OCI-LY1 (cell line): ENCODE measurements around the gene FNBP1.

Experiments used
- H2AFZ ChIP-seq: fragments of 200-600 bp; sonication (generic), shearing (Covaris generic); 2 replicates; pipeline ENCODE4 v1.6.0; 2014; ENCODE audit warnings: antibody characterized with exemption, mild to moderate bottlenecking, low read length
- H3F3A ChIP-seq: fragments of 200-600 bp; sonication (generic), shearing (Covaris generic); 2 replicates; pipeline ENCODE4 v1.6.0; 2014; ENCODE audit warnings: mild to moderate bottlenecking, antibody characterized with exemption, low read length, moderate library complexity; ENCODE audit not compliant: insufficient read depth
- H3K27ac ChIP-seq: fragments of 200-600 bp; sonication (generic); 2 replicates; pipeline ENCODE4 v1.5.1; 2014; ENCODE audit warnings: low read length, mixed run types, mild to moderate bottlenecking, low read depth; ENCODE audit not compliant: poor library complexity, severe bottlenecking
- H3K27me3 ChIP-seq: fragments of 200-600 bp; sonication (generic); 2 replicates; pipeline ENCODE4 v1.6.0; 2014; ENCODE audit warnings: antibody characterized with exemption, mild to moderate bottlenecking, low read length, moderate library complexity; ENCODE audit not compliant: insufficient read depth
- H3K36me3 ChIP-seq: fragments of 200-600 bp; sonication (generic); 2 replicates; pipeline ENCODE4 v1.6.1; 2014; ENCODE audit warnings: mild to moderate bottlenecking, antibody characterized with exemption, low read length, moderate library complexity, mixed read lengths; ENCODE audit not compliant: insufficient read depth
- H3K4me1 ChIP-seq: fragments of 200-600 bp; sonication (generic); 2 replicates; pipeline ENCODE4 v1.5.1; 2014; ENCODE audit warnings: mild to moderate bottlenecking, low read length, moderate library complexity; ENCODE audit not compliant: insufficient read depth, severe bottlenecking
- H3K4me2 ChIP-seq: fragments of 200-600 bp; sonication (generic), shearing (Covaris generic); 2 replicates; pipeline ENCODE4 v1.6.1; 2014; ENCODE audit warnings: low read length
- H3K4me3 ChIP-seq: fragments of 200-600 bp; sonication (generic); 2 replicates; pipeline ENCODE4 v1.5.1; 2014; ENCODE audit warnings: low read length, low read depth, mild to moderate bottlenecking, mixed read lengths; ENCODE audit not compliant: poor library complexity, severe bottlenecking
- H3K79me2 ChIP-seq: fragments of 200-600 bp; shearing (Covaris generic); 2 replicates; pipeline ENCODE4 v1.6.1; 2016; ENCODE audit warnings: mixed run types, low read length, mixed read lengths; ENCODE audit not compliant: insufficient read depth
- H3K9ac ChIP-seq: fragments of 200-600 bp; sonication (generic), shearing (Covaris generic); 2 replicates; pipeline ENCODE4 v1.6.1; 2014; ENCODE audit warnings: mild to moderate bottlenecking, low read length, mixed read lengths
- H3K9me2 ChIP-seq: fragments of 200-600 bp; sonication (generic), shearing (Covaris generic); 2 replicates; pipeline ENCODE4 v1.6.1; 2014; ENCODE audit warnings: low read depth, mild to moderate bottlenecking, low read length, mixed read lengths
- H3K9me3 ChIP-seq: fragments of 200-600 bp; shearing (Covaris generic); 2 replicates; pipeline ENCODE4 v1.6.1; 2014; ENCODE audit warnings: low read length, mixed read lengths
- H4K20me1 ChIP-seq: fragments of 200-600 bp; sonication (generic), shearing (Covaris generic); 2 replicates; pipeline ENCODE4 v1.6.0; 2016; ENCODE audit warnings: mild to moderate bottlenecking, low read length; ENCODE audit not compliant: insufficient read depth
- EZH2 ChIP-seq: fragments of 200-600 bp; sonication (generic), shearing (Covaris generic); IDR thresholded peaks from 2 replicates; pipeline ENCODE4 v1.8.0; 2017; ENCODE audit warnings: borderline replicate concordance, mixed run types, mild to moderate bottlenecking, antibody characterized with exemption, low read length, moderate library complexity, mixed read lengths
- TF ChIP-seq, protein P1 (sequence below): fragments of 200-600 bp; sonication (generic), shearing (Covaris generic); IDR thresholded peaks from 2 replicates; pipeline ENCODE4 v1.5.1; 2017; ENCODE audit warnings: mild to moderate bottlenecking, antibody characterized with exemption, low read length, moderate library complexity, mixed read lengths

The FNBP1 gene

GRCh38 chr9:129878291-129878690 is 164.7 kb downstream of the FNBP1 start:
- Histone ChIP-seq H3K9ac (no peak overlapping the region), H3K4me1 (no peaks in the 10 kb centered on the region), H3K4me3 (no peak overlapping the region), H3K27ac (no peak overlapping the region), H2AFZ (no peak overlapping the region), H3K4me2 (no peak overlapping the region), H4K20me1 (no peaks in the 10 kb centered on the region), H3K79me2 (no peaks in the 10 kb centered on the region), H3K36me3 (no peaks in the 10 kb centered on the region), H3K27me3 (no peaks in the 10 kb centered on the region), H3K9me2 (no peaks in the 10 kb centered on the region), H3K9me3 (no peaks in the 10 kb centered on the region), H3F3A (no peaks in the 10 kb centered on the region)
- TF ChIP-seq, protein P1, sequence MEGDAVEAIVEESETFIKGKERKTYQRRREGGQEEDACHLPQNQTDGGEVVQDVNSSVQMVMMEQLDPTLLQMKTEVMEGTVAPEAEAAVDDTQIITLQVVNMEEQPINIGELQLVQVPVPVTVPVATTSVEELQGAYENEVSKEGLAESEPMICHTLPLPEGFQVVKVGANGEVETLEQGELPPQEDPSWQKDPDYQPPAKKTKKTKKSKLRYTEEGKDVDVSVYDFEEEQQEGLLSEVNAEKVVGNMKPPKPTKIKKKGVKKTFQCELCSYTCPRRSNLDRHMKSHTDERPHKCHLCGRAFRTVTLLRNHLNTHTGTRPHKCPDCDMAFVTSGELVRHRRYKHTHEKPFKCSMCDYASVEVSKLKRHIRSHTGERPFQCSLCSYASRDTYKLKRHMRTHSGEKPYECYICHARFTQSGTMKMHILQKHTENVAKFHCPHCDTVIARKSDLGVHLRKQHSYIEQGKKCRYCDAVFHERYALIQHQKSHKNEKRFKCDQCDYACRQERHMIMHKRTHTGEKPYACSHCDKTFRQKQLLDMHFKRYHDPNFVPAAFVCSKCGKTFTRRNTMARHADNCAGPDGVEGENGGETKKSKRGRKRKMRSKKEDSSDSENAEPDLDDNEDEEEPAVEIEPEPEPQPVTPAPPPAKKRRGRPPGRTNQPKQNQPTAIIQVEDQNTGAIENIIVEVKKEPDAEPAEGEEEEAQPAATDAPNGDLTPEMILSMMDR: no peak
- no peak for TF ChIP-seq EZH2

- Histone ChIP-seq H3K4me1 (no peaks in the 10 kb centered on the region), H3K27me3 (no peaks in the 10 kb centered on the region), H3K4me3 (no peak overlapping the region), H3K9me3 (no peaks in the 10 kb centered on the region), H3K4me2 (no peak overlapping the region), H2AFZ (no peak overlapping the region), H3K27ac (no peak overlapping the region), H3K79me2 (no peaks in the 10 kb centered on the region), H3K9me2 (no peaks in the 10 kb centered on the region), H3F3A (no peaks in the 10 kb centered on the region), H4K20me1 (no peaks in the 10 kb centered on the region), H3K36me3 (no peaks in the 10 kb centered on the region), H3K9ac (no peak overlapping the region)
- TF ChIP-seq EZH2: no peak
- TF ChIP-seq, protein P1: no peak
Measured at GRCh38 chr9:129876815-129877214, 166.2 kb downstream of the FNBP1 start.

GRCh38 chr9:129875687-129876395 is 167.1 kb downstream of the FNBP1 start:
- H3K36me3 ChIP-seq: no peaks in the 10 kb centered on the region
- H3K27me3 ChIP-seq: no peaks in the 10 kb centered on the region
- H3K27ac ChIP-seq: no peak overlapping the region
- no peak overlapping the region for H2AFZ ChIP-seq
- H3K4me3 ChIP-seq: no peak overlapping the region
- H3K9me2 ChIP-seq: no peaks in the 10 kb centered on the region
- no peaks in the 10 kb centered on the region for H3K4me1 ChIP-seq
- H3K4me2 ChIP-seq: no peak overlapping the region
- TF ChIP-seq EZH2: no peak
- no peaks in the 10 kb centered on the region for H3K79me2 ChIP-seq
- no peaks in the 10 kb centered on the region for H3K9me3 ChIP-seq
- H3K9ac ChIP-seq: no peak overlapping the region
- no peaks in the 10 kb centered on the region for H3F3A ChIP-seq
- H4K20me1 ChIP-seq: no peaks in the 10 kb centered on the region

GRCh38 chr9:129875181-129875611 is 167.8 kb downstream of the FNBP1 start:
- no peaks in the 10 kb centered on the region for H4K20me1 ChIP-seq
- H3K4me1 ChIP-seq: no peaks in the 10 kb centered on the region
- H3K4me3 ChIP-seq: no peak overlapping the region
- no peak overlapping the region for H3K4me2 ChIP-seq
- no peaks in the 10 kb centered on the region for H3K79me2 ChIP-seq
- no peaks in the 10 kb centered on the region for H3F3A ChIP-seq
- H3K9me2 ChIP-seq: no peaks in the 10 kb centered on the region
- no peaks in the 10 kb centered on the region for H3K9me3 ChIP-seq
- no peaks in the 10 kb centered on the region for H3K36me3 ChIP-seq
- no peak overlapping the region for H2AFZ ChIP-seq
- no peak for TF ChIP-seq EZH2
- TF ChIP-seq, protein P1: peak; percentile 34; the same call in 1 of the 2 replicates
- H3K27ac ChIP-seq: no peak overlapping the region
- no peaks in the 10 kb centered on the region for H3K27me3 ChIP-seq
- no peak overlapping the region for H3K9ac ChIP-seq
